ENCODE results near the gene SULT2B1.
A peak's percentile ranks its signal among the peaks of the same experiment; 100 is the strongest.

SULT2B1 gene

DNA sequence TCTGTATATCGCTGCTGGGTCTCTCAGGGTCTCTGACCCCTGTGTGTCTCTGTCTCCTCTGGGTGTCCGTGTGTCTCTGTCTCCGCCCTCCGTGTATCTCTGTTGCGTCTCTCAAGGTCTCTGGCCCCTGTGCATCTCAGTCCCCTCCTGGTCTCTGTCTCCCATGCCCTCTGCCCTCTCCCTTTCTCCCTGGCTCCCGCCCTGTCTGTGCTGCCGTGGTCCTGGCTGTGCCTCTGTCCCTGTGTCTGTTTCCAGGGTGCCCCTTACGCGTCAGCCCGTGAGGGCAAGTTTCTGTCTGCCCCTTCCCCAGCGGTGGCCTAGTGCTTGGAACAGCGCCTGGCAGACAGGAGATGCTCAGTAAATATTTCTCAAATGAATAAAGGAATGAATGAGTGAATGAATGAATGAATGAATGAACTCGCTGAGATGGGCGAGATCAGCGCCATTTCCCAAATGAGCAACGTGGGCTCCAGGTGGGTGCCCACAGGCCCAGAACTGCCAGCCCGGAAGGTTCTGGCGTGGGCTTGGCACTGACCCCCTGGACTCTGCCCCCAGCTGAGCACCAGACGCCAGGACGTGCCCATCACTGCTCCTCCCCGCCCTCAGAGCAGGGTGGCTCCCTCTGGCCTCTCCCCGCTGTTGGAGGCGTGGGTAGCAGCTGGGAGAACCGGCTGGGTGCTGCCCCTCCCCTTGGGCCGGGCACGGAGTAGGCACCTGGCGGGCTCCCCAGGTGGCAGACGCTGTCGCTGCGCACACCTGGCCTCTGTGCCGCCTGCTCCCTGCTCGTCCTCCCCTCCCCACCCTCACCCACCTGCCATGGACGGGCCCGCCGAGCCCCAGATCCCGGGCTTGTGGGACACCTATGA lies at the start of gene SULT2B1:
SULT2B1 (plus strand) TSS at position 736 of the 866 bp plus-strand sequence; CDS start at position 817, 81 bp downstream.
- H3K27ac ChIP-seq, result no peak within 1 kb of the TSS
- H3K4me2 ChIP-seq, result no peak within 1 kb of the TSS
- no peaks in the 10 kb centered on the region for H3K36me3 ChIP-seq (ENCODE audit: insufficient read depth)
- H3K79me2 ChIP-seq (ENCODE audit: insufficient read depth, low read depth), result no peaks in the 10 kb centered on the region
- no peak within 1 kb of the TSS for H3K4me3 ChIP-seq (IDR thresholded peaks at IDR 0.05; ENCODE audit: insufficient read depth, low read depth, low read length)
- no peaks in the 10 kb centered on the region for H3K4me1 ChIP-seq (ENCODE audit: low read depth, poor library complexity, severe bottlenecking)
- no peak within 1 kb of the TSS for H3K9ac ChIP-seq
- H3K27me3 ChIP-seq (ENCODE audit: insufficient read depth, low read depth), result peaks cover 92% of the 10 kb centered on the region
- TF ChIP-seq, protein P1, sequence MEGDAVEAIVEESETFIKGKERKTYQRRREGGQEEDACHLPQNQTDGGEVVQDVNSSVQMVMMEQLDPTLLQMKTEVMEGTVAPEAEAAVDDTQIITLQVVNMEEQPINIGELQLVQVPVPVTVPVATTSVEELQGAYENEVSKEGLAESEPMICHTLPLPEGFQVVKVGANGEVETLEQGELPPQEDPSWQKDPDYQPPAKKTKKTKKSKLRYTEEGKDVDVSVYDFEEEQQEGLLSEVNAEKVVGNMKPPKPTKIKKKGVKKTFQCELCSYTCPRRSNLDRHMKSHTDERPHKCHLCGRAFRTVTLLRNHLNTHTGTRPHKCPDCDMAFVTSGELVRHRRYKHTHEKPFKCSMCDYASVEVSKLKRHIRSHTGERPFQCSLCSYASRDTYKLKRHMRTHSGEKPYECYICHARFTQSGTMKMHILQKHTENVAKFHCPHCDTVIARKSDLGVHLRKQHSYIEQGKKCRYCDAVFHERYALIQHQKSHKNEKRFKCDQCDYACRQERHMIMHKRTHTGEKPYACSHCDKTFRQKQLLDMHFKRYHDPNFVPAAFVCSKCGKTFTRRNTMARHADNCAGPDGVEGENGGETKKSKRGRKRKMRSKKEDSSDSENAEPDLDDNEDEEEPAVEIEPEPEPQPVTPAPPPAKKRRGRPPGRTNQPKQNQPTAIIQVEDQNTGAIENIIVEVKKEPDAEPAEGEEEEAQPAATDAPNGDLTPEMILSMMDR (conservative IDR thresholded peaks at IDR 0.05; ENCODE audit: low read depth, low read length), result no peak
- no peaks in the 10 kb centered on the region for H4K20me1 ChIP-seq (ENCODE audit: insufficient read depth)
- H2AFZ ChIP-seq (ENCODE audit: low read depth), result no peak within 1 kb of the TSS

DNA sequence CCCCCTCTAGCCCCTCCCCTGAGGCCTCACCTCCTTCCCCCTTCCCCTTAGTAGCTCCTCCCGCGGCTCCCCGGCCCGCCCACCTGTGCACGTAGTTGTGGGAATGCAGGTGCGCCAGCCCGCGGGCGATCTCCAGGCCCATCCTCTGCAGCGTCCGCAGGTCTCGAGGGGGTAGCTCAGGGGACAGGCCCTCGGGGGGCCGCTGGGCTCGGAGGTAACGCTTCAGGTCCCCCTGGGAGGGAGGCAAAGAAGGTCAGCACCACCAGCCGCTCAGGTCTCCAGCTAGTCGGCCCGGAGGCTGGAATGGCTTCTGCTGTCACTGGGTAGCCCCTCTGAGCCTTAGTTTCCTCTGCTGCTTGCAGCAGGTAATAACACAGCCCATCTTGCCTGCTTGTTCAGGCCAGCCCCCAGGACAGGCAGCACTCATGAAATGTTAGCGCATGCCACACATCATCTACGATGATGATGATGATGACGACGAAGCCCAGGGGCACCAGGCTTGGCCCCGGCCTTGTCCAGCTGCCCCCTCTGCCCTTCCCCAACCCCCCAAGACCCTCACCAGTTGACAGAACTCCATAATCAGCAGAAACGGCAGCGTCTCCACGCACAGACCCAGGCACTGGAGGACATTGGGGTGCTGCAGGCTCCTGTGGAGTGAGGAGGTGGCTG lies 49.5 kb upstream of the SULT2B1 start:
- H3K27me3 ChIP-seq (ENCODE audit: insufficient read depth, low read depth), result peaks cover 72% of the 10 kb centered on the region
- TF ChIP-seq, protein P1 (conservative IDR thresholded peaks at IDR 0.05; ENCODE audit: low read depth, low read length), result no peak
- H4K20me1 ChIP-seq (ENCODE audit: insufficient read depth), result no peaks in the 10 kb centered on the region
- peak overlapping the region; percentile 49 for H2AFZ ChIP-seq (ENCODE audit: low read depth)
- H3K4me2 ChIP-seq, result peak overlapping the region; percentile 57
- no peak overlapping the region for H3K9ac ChIP-seq
- H3K79me2 ChIP-seq (ENCODE audit: insufficient read depth, low read depth), result no peaks in the 10 kb centered on the region
- H3K36me3 ChIP-seq (ENCODE audit: insufficient read depth), result no peaks in the 10 kb centered on the region
- H3K4me3 ChIP-seq (IDR thresholded peaks at IDR 0.05; ENCODE audit: insufficient read depth, low read depth, low read length), result no peak overlapping the region
- H3K27ac ChIP-seq, result no peak overlapping the region
- H3K4me1 ChIP-seq (ENCODE audit: low read depth, poor library complexity, severe bottlenecking), result peaks cover 12% of the 10 kb centered on the region

DNA sequence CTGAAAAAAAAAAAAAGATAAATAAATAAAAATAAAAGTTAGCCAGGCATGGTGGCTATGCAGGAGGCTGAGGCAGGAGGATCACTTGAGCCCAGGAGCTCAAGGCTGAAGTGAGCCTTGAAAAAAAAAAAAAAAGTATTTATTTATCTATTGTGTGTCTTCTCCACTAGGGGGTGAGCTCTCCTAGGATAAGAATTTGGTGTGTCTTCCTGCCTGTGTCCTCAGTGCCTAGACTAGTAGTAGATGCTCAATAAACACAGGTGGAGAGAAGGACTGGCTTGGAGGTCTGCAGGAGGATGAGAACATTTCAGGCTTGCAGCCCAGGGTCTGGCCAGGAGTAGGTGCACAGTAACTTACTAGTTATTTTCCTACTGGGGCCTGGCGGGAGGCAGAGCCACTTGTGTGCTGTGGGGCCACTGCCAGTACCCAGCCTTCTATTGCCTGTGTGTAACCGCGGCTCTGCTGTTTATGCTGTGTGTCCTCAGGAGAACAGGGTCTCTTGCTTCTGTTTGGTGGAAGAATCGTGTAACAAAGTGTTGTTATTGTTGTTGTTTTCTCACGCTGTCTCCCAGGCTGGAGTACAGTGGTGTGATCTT lies 45.7 kb upstream of the SULT2B1 start:
- H3K79me2 ChIP-seq (ENCODE audit: insufficient read depth, low read depth), result no peaks in the 10 kb centered on the region
- H3K27ac ChIP-seq, result no peak overlapping the region
- no peak overlapping the region for H2AFZ ChIP-seq (ENCODE audit: low read depth)
- peaks cover 72% of the 10 kb centered on the region for H3K27me3 ChIP-seq (ENCODE audit: insufficient read depth, low read depth)
- H3K36me3 ChIP-seq (ENCODE audit: insufficient read depth), result no peaks in the 10 kb centered on the region
- no peaks in the 10 kb centered on the region for H4K20me1 ChIP-seq (ENCODE audit: insufficient read depth)
- H3K4me3 ChIP-seq (IDR thresholded peaks at IDR 0.05; ENCODE audit: insufficient read depth, low read depth, low read length), result no peak overlapping the region
- H3K4me1 ChIP-seq (ENCODE audit: low read depth, poor library complexity, severe bottlenecking), result peaks cover 6% of the 10 kb centered on the region
- H3K4me2 ChIP-seq, result no peak overlapping the region
- TF ChIP-seq, protein P1 (conservative IDR thresholded peaks at IDR 0.05; ENCODE audit: low read depth, low read length), result peak; percentile 82
- H3K9ac ChIP-seq, result no peak overlapping the region

DNA sequence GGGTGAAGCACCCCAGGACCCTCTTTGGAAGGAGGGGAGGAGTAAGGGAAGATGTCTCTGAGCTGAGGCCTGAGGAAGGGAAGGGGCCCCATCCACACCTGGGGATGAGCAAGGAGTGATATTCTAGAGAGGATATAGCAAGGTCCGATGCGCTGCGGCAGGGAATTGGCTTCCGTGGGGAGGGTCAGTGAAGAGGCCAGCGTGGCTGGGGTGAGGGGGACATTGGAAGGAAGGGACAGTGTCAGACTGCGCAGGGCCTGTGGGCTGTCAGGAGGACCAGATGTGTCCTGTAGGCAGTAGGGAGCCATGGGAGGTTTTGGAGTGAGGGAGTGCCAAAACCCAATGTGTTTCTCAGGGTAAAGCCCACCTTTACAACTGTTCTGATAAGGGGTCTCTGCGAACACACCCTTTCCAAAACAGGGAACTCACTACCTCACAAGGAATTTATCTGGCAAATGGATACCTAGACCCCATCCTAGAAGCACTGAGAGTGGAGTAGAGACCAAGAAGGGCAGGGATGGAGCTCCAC lies 44.0 kb upstream of the SULT2B1 start:
- H3K4me2 ChIP-seq, result no peak overlapping the region
- no peaks in the 10 kb centered on the region for H3K79me2 ChIP-seq (ENCODE audit: insufficient read depth, low read depth)
- H3K36me3 ChIP-seq (ENCODE audit: insufficient read depth), result no peaks in the 10 kb centered on the region
- no peak overlapping the region for H2AFZ ChIP-seq (ENCODE audit: low read depth)
- peaks cover under 1% of the 10 kb centered on the region for H3K4me1 ChIP-seq (ENCODE audit: low read depth, poor library complexity, severe bottlenecking)
- H3K27ac ChIP-seq, result no peak overlapping the region
- no peak overlapping the region for H3K4me3 ChIP-seq (IDR thresholded peaks at IDR 0.05; ENCODE audit: insufficient read depth, low read depth, low read length)
- TF ChIP-seq, protein P1 (conservative IDR thresholded peaks at IDR 0.05; ENCODE audit: low read depth, low read length), result no peak
- no peak overlapping the region for H3K9ac ChIP-seq
- peaks cover 78% of the 10 kb centered on the region for H3K27me3 ChIP-seq (ENCODE audit: insufficient read depth, low read depth)
- no peaks in the 10 kb centered on the region for H4K20me1 ChIP-seq (ENCODE audit: insufficient read depth)

Measured in KMS-11 (cell line).